Calu3 (cell line): ENCODE data around the gene LAMTOR2. TPM values are rescaled to one million over a fixed set of nuclear protein-coding genes. Genes with fewer than 3 reads are reported as not detected.
"Not testable (repeated sequence)": the region's sequence is repeated elsewhere in the genome, so short reads cannot be mapped to it uniquely, and the experiment has no call there.

Experiments used
- BruUV-seq: library from RNA; stranded (reverse); fragments of 400-500 nt; replicated peaks from 2 replicates; lab custom pipeline; 2021; lab: Mats Ljungman, UMichigan
- CTCF ChIA-PET: fragments of 300-600 bp; sonication (Branson Sonifier 250); formaldehyde crosslinking; loops from one replicate; lab custom pipeline; 2022; ENCODE audit warnings: antibody characterized with exemption; lab: Charles Lee
- DNase-seq: peaks from one replicate; pipeline ENCODE4 v3.0.0; 2022
- H3K27ac Mint-ChIP-seq: one replicate; pipeline ENCODE4 v1.8.0; 2022; ENCODE audit warnings: mixed read lengths; ENCODE audit not compliant: unreplicated experiment
- H3K27me3 Mint-ChIP-seq: one replicate; pipeline ENCODE4 v1.8.0; 2022; ENCODE audit warnings: mixed read lengths; ENCODE audit not compliant: unreplicated experiment
- H3K36me3 Mint-ChIP-seq: one replicate; pipeline ENCODE4 v1.8.0; 2022; ENCODE audit warnings: mild to moderate bottlenecking, moderate library complexity, mixed read lengths; ENCODE audit not compliant: insufficient read depth, unreplicated experiment
- H3K4me1 Mint-ChIP-seq: one replicate; pipeline ENCODE4 v1.8.0; 2022; ENCODE audit warnings: mild to moderate bottlenecking, low read depth, mixed read lengths; ENCODE audit not compliant: unreplicated experiment
- H3K4me3 Mint-ChIP-seq: one replicate; pipeline ENCODE4 v1.8.0; 2022; ENCODE audit warnings: mild to moderate bottlenecking, low read depth, moderate library complexity, mixed read lengths; ENCODE audit not compliant: unreplicated experiment
- H3K9me3 Mint-ChIP-seq: one replicate; pipeline ENCODE4 v1.8.0; 2022; ENCODE audit warnings: low read depth, mixed read lengths; ENCODE audit not compliant: unreplicated experiment
- CTCF ChIP-seq: fragments of 200-600 bp; IDR thresholded peaks from one replicate; pipeline ENCODE4 v1.8.0; 2022; ENCODE audit warnings: antibody characterized with exemption; ENCODE audit not compliant: unreplicated experiment
- intact Hi-C: fragments of 100-400 bp; cut with micrococcal nuclease; formaldehyde crosslinking; loops from one replicate; pipeline ENCODE4 v1.10.0; 2022; ENCODE audit not compliant: unreplicated experiment
- total RNA-seq: library from RNA; stranded (reverse); gene quantifications from 2 replicates; pipeline ENCODE4 v1.2.3, GENCODE V29; 2022

LAMTOR2 gene
- total RNA-seq, 1 experiment from 2014 or later: 69.8 TPM

- intact Hi-C loops: loop anchor here (5.0 kb wide), 1 partner anchor 127 kb away; the partner anchor contains the start of gene RXFP4
These were observed 15.2 kb downstream of the LAMTOR2 start for GRCh38 chr1:156069490-156070455.

GRCh38 chr1:156070548-156070947 lies 16.0 kb downstream of the LAMTOR2 start:
- no peak for DNase-seq
- BruUV-seq: no TSS peak
- Mint-ChIP-seq H3K27me3 (no peaks in the 10 kb centered on the region), H3K9me3 (no peaks in the 10 kb centered on the region), H3K4me3 (no peak overlapping the region), H3K27ac (no peak overlapping the region), H3K36me3 (peaks cover 45% of the 10 kb centered on the region), H3K4me1 (peaks cover 5% of the 10 kb centered on the region)
- no peak for TF ChIP-seq CTCF
- CTCF ChIA-PET: interaction anchor here (0.7 kb wide), 1 partner anchor 87 kb away, joined by 3 read pairs; no protein-coding TSS in a partner anchor
- intact Hi-C loops: no loop called here

More at GRCh38 chr1:156069490-156070455, 15.2 kb downstream of the LAMTOR2 start:
- no TSS peak for BruUV-seq
- H3K27me3 Mint-ChIP-seq: no peaks in the 10 kb centered on the region
- H3K36me3 Mint-ChIP-seq: peaks cover 53% of the 10 kb centered on the region
- no peaks in the 10 kb centered on the region for H3K9me3 Mint-ChIP-seq
- no peak for TF ChIP-seq CTCF
- no peak overlapping the region for H3K4me3 Mint-ChIP-seq
- peaks cover 13% of the 10 kb centered on the region for H3K4me1 Mint-ChIP-seq
- CTCF ChIA-PET: no interaction called here
- H3K27ac Mint-ChIP-seq: no peak overlapping the region
- no peak for DNase-seq

GRCh38 chr1:156071332-156071816 lies 16.8 kb downstream of the LAMTOR2 start:
- CTCF ChIA-PET: interaction anchor here (0.7 kb wide), 1 partner anchor 88 kb away, joined by 3 read pairs; no protein-coding TSS in a partner anchor

GRCh38 chr1:156072251-156072650 lies 17.7 kb downstream of the LAMTOR2 start:
- no TSS peak for BruUV-seq
- Mint-ChIP-seq H3K36me3 (peaks cover 30% of the 10 kb centered on the region), H3K4me3 (no peak overlapping the region), H3K9me3 (no peaks in the 10 kb centered on the region), H3K4me1 (no peaks in the 10 kb centered on the region), H3K27me3 (no peaks in the 10 kb centered on the region), H3K27ac (no peak overlapping the region)
- intact Hi-C loops: no loop called here
- CTCF ChIA-PET: no interaction called here
- DNase-seq: no peak
- no peak for TF ChIP-seq CTCF

More at GRCh38 chr1:156071332-156071816, 16.8 kb downstream of the LAMTOR2 start:
- H3K27ac Mint-ChIP-seq, H3K4me1 Mint-ChIP-seq, H3K27me3 Mint-ChIP-seq, BruUV-seq, H3K4me3 Mint-ChIP-seq, intact Hi-C loops, DNase-seq, H3K9me3 Mint-ChIP-seq: not testable (repeated sequence)
- H3K36me3 Mint-ChIP-seq: peaks cover 39% of the 10 kb centered on the region
